Astrocyte (in vitro differentiated cells and primary cell): ENCODE data around the gene MYO16. TPM values are rescaled to one million over a fixed set of nuclear protein-coding genes. Genes with fewer than 3 reads are reported as not detected.

Source experiments
- DNase-seq: peaks from one replicate; pipeline ENCODE4 v3.0.0-alpha.2; 2010; ENCODE audit warnings: low read depth
- FAIRE-seq: peaks from 2 replicates; lab custom pipeline; 2011; peaks lifted over from hg19 to GRCh38; lab: Jason Lieb, UNC
- H2AFZ ChIP-seq: 2 replicates; pipeline ENCODE4 v1.6.0; 2012; ENCODE audit warnings: low read depth, low read length, inconsistent platforms
- H3K27ac ChIP-seq: 2 replicates; pipeline ENCODE4 v1.5.1; 2011; ENCODE audit warnings: low read depth, low read length, inconsistent platforms
- H3K27me3 ChIP-seq: 2 replicates; pipeline ENCODE4 v1.6.0; 2011; ENCODE audit warnings: low read length, inconsistent platforms; ENCODE audit not compliant: insufficient read depth
- H3K36me3 ChIP-seq: 2 replicates; pipeline ENCODE4 v1.5.1; 2011; ENCODE audit warnings: low read length, inconsistent platforms; ENCODE audit not compliant: insufficient read depth
- H3K4me1 ChIP-seq: 2 replicates; pipeline ENCODE4 v1.5.1; 2011; ENCODE audit warnings: low read length, inconsistent platforms; ENCODE audit not compliant: insufficient read depth
- H3K4me2 ChIP-seq: 2 replicates; pipeline ENCODE4 v1.6.0; 2012; ENCODE audit warnings: low read length, inconsistent platforms
- H3K4me3 ChIP-seq: 2 replicates; pipeline ENCODE4 v1.5.1; 2011; ENCODE audit warnings: low read depth, mild to moderate bottlenecking, low read length, inconsistent platforms; ENCODE audit not compliant: insufficient read depth
- H3K79me2 ChIP-seq: 2 replicates; pipeline ENCODE4 v1.6.0; 2012; ENCODE audit warnings: mild to moderate bottlenecking, low read length, inconsistent platforms; ENCODE audit not compliant: insufficient read depth
- H3K9ac ChIP-seq: 2 replicates; pipeline ENCODE4 v1.6.0; 2012; ENCODE audit warnings: mild to moderate bottlenecking, low read length, inconsistent platforms
- H3K9me3 ChIP-seq: 2 replicates; pipeline ENCODE4 v1.5.1; 2012; ENCODE audit warnings: low read depth, mild to moderate bottlenecking, low read length, inconsistent platforms; ENCODE audit not compliant: insufficient read depth
- H4K20me1 ChIP-seq: 2 replicates; pipeline ENCODE4 v1.6.0; 2012; ENCODE audit warnings: low read length, inconsistent platforms; ENCODE audit not compliant: insufficient read depth
- H3K27ac Mint-ChIP-seq: one replicate; pipeline ENCODE4 v1.8.0; 2021; ENCODE audit warnings: mild to moderate bottlenecking, mixed read lengths; ENCODE audit not compliant: unreplicated experiment
- H3K27me3 Mint-ChIP-seq: one replicate; pipeline ENCODE4 v1.8.0; 2021; ENCODE audit warnings: low read depth, mixed read lengths; ENCODE audit not compliant: unreplicated experiment
- H3K36me3 Mint-ChIP-seq: one replicate; pipeline ENCODE4 v1.8.0; 2021; ENCODE audit warnings: low read depth, mixed read lengths; ENCODE audit not compliant: unreplicated experiment
- H3K4me1 Mint-ChIP-seq: one replicate; pipeline ENCODE4 v1.8.0; 2021; ENCODE audit warnings: low read depth, mixed read lengths; ENCODE audit not compliant: unreplicated experiment
- H3K4me3 Mint-ChIP-seq: one replicate; pipeline ENCODE4 v1.8.0; 2021; ENCODE audit warnings: mild to moderate bottlenecking, moderate library complexity, mixed read lengths; ENCODE audit not compliant: unreplicated experiment
- H3K9me3 Mint-ChIP-seq: one replicate; pipeline ENCODE4 v1.8.0; 2021; ENCODE audit warnings: mild to moderate bottlenecking, mixed read lengths; ENCODE audit not compliant: unreplicated experiment
- EZH2 ChIP-seq: IDR thresholded peaks from 2 replicates; pipeline ENCODE4 v1.6.1; 2012; ENCODE audit warnings: mild to moderate bottlenecking, low read length, inconsistent platforms; ENCODE audit not compliant: insufficient read depth
- total RNA-seq: library from RNA; stranded (reverse); gene quantifications from 2 replicates; pipeline ENCODE4 v1.2.1, GENCODE V29; 2021
- TF ChIP-seq, protein P1 (sequence below): IDR thresholded peaks from 2 replicates; pipeline ENCODE4 v1.5.1; 2011; ENCODE audit warnings: low read depth, mild to moderate bottlenecking, inconsistent platforms, low read length, moderate library complexity; ENCODE audit not compliant: insufficient read depth

Gene MYO16
- total RNA-seq, 1 donor from 2014 or later = 0.14 TPM

GRCh38 chr13:108919036-108919907, 289.9 kb downstream of the MYO16 start:
- peak; percentile 34 for DNase-seq
- peaks cover 4% of the 10 kb centered on the region for H3K4me1 Mint-ChIP-seq

GRCh38 chr13:108920137-108920536, 290.7 kb downstream of the MYO16 start:
- Mint-ChIP-seq H3K27ac (no peak overlapping the region), H3K9me3 (no peaks in the 10 kb centered on the region), H3K27me3 (peaks cover 10% of the 10 kb centered on the region), H3K36me3 (no peaks in the 10 kb centered on the region), H3K4me1 (peaks cover 4% of the 10 kb centered on the region), H3K4me3 (no peak overlapping the region)
- Histone ChIP-seq H3K4me3 (no peak overlapping the region), H4K20me1 (no peaks in the 10 kb centered on the region), H3K79me2 (no peaks in the 10 kb centered on the region), H2AFZ (no peak overlapping the region), H3K9ac (no peak overlapping the region), H3K27me3 (no peaks in the 10 kb centered on the region), H3K4me2 (no peak overlapping the region), H3K4me1 (peaks cover 18% of the 10 kb centered on the region), H3K27ac (no peak overlapping the region), H3K36me3 (no peaks in the 10 kb centered on the region), H3K9me3 (no peaks in the 10 kb centered on the region)
- FAIRE-seq = no peak
- TF ChIP-seq, protein P1, sequence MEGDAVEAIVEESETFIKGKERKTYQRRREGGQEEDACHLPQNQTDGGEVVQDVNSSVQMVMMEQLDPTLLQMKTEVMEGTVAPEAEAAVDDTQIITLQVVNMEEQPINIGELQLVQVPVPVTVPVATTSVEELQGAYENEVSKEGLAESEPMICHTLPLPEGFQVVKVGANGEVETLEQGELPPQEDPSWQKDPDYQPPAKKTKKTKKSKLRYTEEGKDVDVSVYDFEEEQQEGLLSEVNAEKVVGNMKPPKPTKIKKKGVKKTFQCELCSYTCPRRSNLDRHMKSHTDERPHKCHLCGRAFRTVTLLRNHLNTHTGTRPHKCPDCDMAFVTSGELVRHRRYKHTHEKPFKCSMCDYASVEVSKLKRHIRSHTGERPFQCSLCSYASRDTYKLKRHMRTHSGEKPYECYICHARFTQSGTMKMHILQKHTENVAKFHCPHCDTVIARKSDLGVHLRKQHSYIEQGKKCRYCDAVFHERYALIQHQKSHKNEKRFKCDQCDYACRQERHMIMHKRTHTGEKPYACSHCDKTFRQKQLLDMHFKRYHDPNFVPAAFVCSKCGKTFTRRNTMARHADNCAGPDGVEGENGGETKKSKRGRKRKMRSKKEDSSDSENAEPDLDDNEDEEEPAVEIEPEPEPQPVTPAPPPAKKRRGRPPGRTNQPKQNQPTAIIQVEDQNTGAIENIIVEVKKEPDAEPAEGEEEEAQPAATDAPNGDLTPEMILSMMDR = no peak
- TF ChIP-seq EZH2 = no peak
- DNase-seq = no peak

More at GRCh38 chr13:108919036-108919907, 289.9 kb downstream of the MYO16 start:
- Histone ChIP-seq H3K27ac (no peak overlapping the region), H3K9ac (no peak overlapping the region), H3K36me3 (no peaks in the 10 kb centered on the region), H3K4me3 (no peak overlapping the region), H2AFZ (no peak overlapping the region), H3K9me3 (no peaks in the 10 kb centered on the region), H4K20me1 (no peaks in the 10 kb centered on the region), H3K4me1 (peaks cover 22% of the 10 kb centered on the region), H3K27me3 (no peaks in the 10 kb centered on the region), H3K79me2 (no peaks in the 10 kb centered on the region), H3K4me2 (no peak overlapping the region)
- Mint-ChIP-seq H3K36me3 (no peaks in the 10 kb centered on the region), H3K27ac (no peak overlapping the region), H3K4me3 (no peak overlapping the region), H3K9me3 (no peaks in the 10 kb centered on the region), H3K27me3 (peaks cover 10% of the 10 kb centered on the region)
- TF ChIP-seq, protein P1 = no peak
- no peak for TF ChIP-seq EZH2
- no peak for FAIRE-seq

GRCh38 chr13:108921238-108921637, 291.8 kb downstream of the MYO16 start:
- no peak for DNase-seq
- Mint-ChIP-seq H3K9me3 (peaks cover 5% of the 10 kb centered on the region), H3K36me3 (peaks cover 2% of the 10 kb centered on the region), H3K4me1 (no peaks in the 10 kb centered on the region), H3K27ac (no peak overlapping the region), H3K4me3 (no peak overlapping the region), H3K27me3 (peaks cover 10% of the 10 kb centered on the region)
- Histone ChIP-seq H3K9ac (no peak overlapping the region), H4K20me1 (no peaks in the 10 kb centered on the region), H3K27me3 (no peaks in the 10 kb centered on the region), H3K79me2 (no peaks in the 10 kb centered on the region), H3K36me3 (no peaks in the 10 kb centered on the region), H3K4me3 (no peak overlapping the region), H3K4me2 (no peak overlapping the region), H3K27ac (no peak overlapping the region), H3K9me3 (no peaks in the 10 kb centered on the region), H2AFZ (no peak overlapping the region), H3K4me1 (peaks cover 8% of the 10 kb centered on the region)
- no peak for FAIRE-seq
- TF ChIP-seq, protein P1 = no peak
- no peak for TF ChIP-seq EZH2
